HEK293T (cell line): ENCODE data around the gene AKT3.

Source experiments
- CTCF ChIA-PET: fragments of 350-600 bp; formaldehyde crosslinking; extraction: SDS; loops from one replicate; lab custom pipeline; 2021; ENCODE audit warnings: antibody characterized with exemption, inconsistent platforms; lab: Yijun Ruan, JAX
- POLR2A ChIA-PET: fragments of 350-600 bp; formaldehyde crosslinking; extraction: SDS; loops from one replicate; lab custom pipeline; 2020; ENCODE audit warnings: antibody characterized with exemption, inconsistent platforms; lab: Yijun Ruan, JAX
- DNase-seq: peaks from one replicate; pipeline ENCODE4 v3.0.0; 2012; ENCODE audit warnings: mixed read lengths; ENCODE audit errors: extremely low spot score
- ARNT ChIP-seq: fragments of 450-650 bp; IDR thresholded peaks from 2 replicates; pipeline ENCODE4 v1.6.1; 2017; ENCODE audit warnings: mild to moderate bottlenecking
- BHLHE40 ChIP-seq: fragments of 450-650 bp; IDR thresholded peaks from 2 replicates; pipeline ENCODE4 v1.6.1; 2016; ENCODE audit warnings: mild to moderate bottlenecking, moderate library complexity, borderline replicate concordance
- CTBP1 ChIP-seq: fragments of 450-650 bp; IDR thresholded peaks from 2 replicates; pipeline ENCODE4 v1.6.1; 2016; ENCODE audit warnings: borderline replicate concordance
- ELF4 ChIP-seq: fragments of 450-650 bp; IDR thresholded peaks from 2 replicates; pipeline ENCODE4 v1.6.1; 2017; ENCODE audit warnings: antibody characterized with exemption
- FOXA1 ChIP-seq: fragments of 450-650 bp; IDR thresholded peaks from 2 replicates; pipeline ENCODE4 v1.6.1; 2016; ENCODE audit warnings: mild to moderate bottlenecking
- FOXK2 ChIP-seq: fragments of 450-650 bp; IDR thresholded peaks from 2 replicates; pipeline ENCODE4 v1.6.1; 2016; ENCODE audit warnings: mild to moderate bottlenecking
- FOXM1 ChIP-seq: fragments of 450-650 bp; IDR thresholded peaks from 2 replicates; pipeline ENCODE4 v1.6.1; 2017; ENCODE audit warnings: mild to moderate bottlenecking, borderline replicate concordance
- HDGF ChIP-seq: fragments of 450-650 bp; IDR thresholded peaks from 2 replicates; pipeline ENCODE4 v1.6.1; 2017; ENCODE audit warnings: antibody characterized with exemption, borderline replicate concordance
- L3MBTL2 ChIP-seq: fragments of 450-650 bp; conservative IDR thresholded peaks from 2 replicates; pipeline ENCODE4 v1.6.1; 2016; ENCODE audit warnings: mild to moderate bottlenecking
- LEF1 ChIP-seq: fragments of 450-650 bp; IDR thresholded peaks from 2 replicates; pipeline ENCODE4 v1.6.1; 2017; ENCODE audit warnings: mild to moderate bottlenecking, borderline replicate concordance
- NFRKB ChIP-seq: fragments of 450-650 bp; IDR thresholded peaks from 2 replicates; pipeline ENCODE4 v1.6.1; 2016; ENCODE audit warnings: mild to moderate bottlenecking, moderate library complexity
- PKNOX1 ChIP-seq: fragments of 450-650 bp; IDR thresholded peaks from 2 replicates; pipeline ENCODE4 v1.6.1; 2016
- SP1 ChIP-seq: fragments of 450-650 bp; IDR thresholded peaks from 2 replicates; pipeline ENCODE4 v1.6.1; 2017
- SUZ12 ChIP-seq: fragments of 450-650 bp; IDR thresholded peaks from 2 replicates; pipeline ENCODE4 v1.6.1; 2016; ENCODE audit warnings: mild to moderate bottlenecking
- TARDBP ChIP-seq: fragments of 450-650 bp; IDR thresholded peaks from 2 replicates; pipeline ENCODE4 v1.6.1; 2016
- ZNF384 ChIP-seq: fragments of 450-650 bp; IDR thresholded peaks from 2 replicates; pipeline ENCODE4 v1.6.1; 2016

Gene AKT3

GRCh38 chr1:243548516-243548915 lies 301.5 kb downstream of the AKT3 start:
- no peak for DNase-seq
- POLR2A ChIA-PET = no interaction called here
- CTCF ChIA-PET = no interaction called here
- TF ChIP-seq PKNOX1 (no peak), HDGF (no peak), LEF1 (no peak), L3MBTL2 (no peak), FOXA1 (no peak), ARNT (no peak), FOXK2 (no peak), ZNF384 (no peak), NFRKB (no peak), FOXM1 (no peak), SP1 (no peak), SUZ12 (no peak), CTBP1 (no peak)

GRCh38 chr1:243547891-243548290 lies 302.2 kb downstream of the AKT3 start:
- CTCF ChIA-PET = interaction anchor here (0.6 kb wide), 1 partner anchor 381 kb away, joined by 3 read pairs; no protein-coding TSS in a partner anchor
- no peak for DNase-seq
- TF ChIP-seq TARDBP = no peak
- TF ChIP-seq CTBP1 = no peak
- TF ChIP-seq L3MBTL2 = no peak
- no peak for TF ChIP-seq SUZ12
- TF ChIP-seq FOXA1 = no peak
- no peak for TF ChIP-seq FOXK2
- TF ChIP-seq BHLHE40 = no peak
- TF ChIP-seq NFRKB = no peak
- TF ChIP-seq LEF1 = no peak
- no peak for TF ChIP-seq ELF4
- no peak for TF ChIP-seq HDGF
- TF ChIP-seq PKNOX1 = no peak
- no peak for TF ChIP-seq FOXM1
- no peak for TF ChIP-seq SP1
- no peak for TF ChIP-seq ZNF384
- POLR2A ChIA-PET = no interaction called here

GRCh38 chr1:243546457-243546856 lies 303.6 kb downstream of the AKT3 start:
- no peak for TF ChIP-seq TARDBP
- TF ChIP-seq ZNF384 = no peak
- TF ChIP-seq BHLHE40 = no peak
- TF ChIP-seq FOXM1 = no peak
- TF ChIP-seq L3MBTL2 = no peak
- no peak for TF ChIP-seq SP1
- no peak for TF ChIP-seq SUZ12
- DNase-seq = no peak
- POLR2A ChIA-PET = no interaction called here
- CTCF ChIA-PET = no interaction called here

GRCh38 chr1:243543501-243543900 lies 306.5 kb downstream of the AKT3 start:
- TF ChIP-seq HDGF (no peak), FOXA1 (no peak), FOXM1 (no peak), BHLHE40 (no peak), CTBP1 (no peak), NFRKB (no peak), SUZ12 (no peak), PKNOX1 (no peak), ARNT (no peak), ELF4 (no peak), FOXK2 (no peak), ZNF384 (no peak), L3MBTL2 (no peak), LEF1 (no peak), TARDBP (no peak), SP1 (no peak)
- POLR2A ChIA-PET = no interaction called here
- CTCF ChIA-PET = no interaction called here
- no peak for DNase-seq

GRCh38 chr1:243542739-243543415 lies 307.2 kb downstream of the AKT3 start:
- ChIA-PET CTCF (no interaction called here), POLR2A (no interaction called here)
- TF ChIP-seq FOXA1 (no peak), LEF1 (no peak), SUZ12 (no peak), ARNT (no peak), TARDBP (no peak)
- no peak for DNase-seq

GRCh38 chr1:243539636-243540035 lies 310.4 kb downstream of the AKT3 start:
- ChIA-PET CTCF (no interaction called here), POLR2A (no interaction called here)
- DNase-seq = no peak
- TF ChIP-seq ZNF384 (no peak), HDGF (no peak), FOXA1 (no peak)
